ENCODE data around the gene RAB6B.

The RAB6B gene

GRCh38 chr3:133837487-133838295, 58.0 kb downstream of the RAB6B start:
- no peak for DNase-seq (ENCODE audit: low read depth in 1 of 2, low spot score in 1 of 2)
- no peak overlapping the region for H3K4me3 ChIP-seq (replicated peaks; ENCODE audit: insufficient read depth, low read length)
- H3K27ac ChIP-seq (replicated peaks) = no peak overlapping the region
- no peaks in the 10 kb centered on the region for H3K27me3 ChIP-seq (ENCODE audit: insufficient read depth, poor library complexity, severe bottlenecking)
- TF ChIP-seq POLR2AphosphoS5 (IDR thresholded peaks at IDR 0.05; ENCODE audit: low read depth) = no peak
- TF ChIP-seq GABPA (IDR thresholded peaks at IDR 0.05; ENCODE audit: low read depth) = no peak
- TF ChIP-seq SPI1 (IDR thresholded peaks at IDR 0.05; ENCODE audit: borderline replicate concordance, low read depth) = no peak
- no peak for TF ChIP-seq REST (IDR thresholded peaks at IDR 0.05; ENCODE audit: insufficient replicate concordance, low read depth)
- no peak for TF ChIP-seq CTCF (IDR thresholded peaks at IDR 0.05; ENCODE audit: insufficient read depth, low read length)

GRCh38 chr3:133836497-133837158, 59.1 kb downstream of the RAB6B start:
- H3K27ac ChIP-seq (replicated peaks) = no peak overlapping the region
- DNase-seq (ENCODE audit: low read depth in 1 of 2, low spot score in 1 of 2) = no peak
- no peak overlapping the region for H3K4me3 ChIP-seq (replicated peaks; ENCODE audit: insufficient read depth, low read length)
- TF ChIP-seq CTCF (IDR thresholded peaks at IDR 0.05; ENCODE audit: insufficient read depth, low read length) (no peak), REST (IDR thresholded peaks at IDR 0.05; ENCODE audit: insufficient replicate concordance, low read depth) (no peak), SPI1 (IDR thresholded peaks at IDR 0.05; ENCODE audit: borderline replicate concordance, low read depth) (no peak), GABPA (IDR thresholded peaks at IDR 0.05; ENCODE audit: low read depth) (no peak), POLR2AphosphoS5 (IDR thresholded peaks at IDR 0.05; ENCODE audit: low read depth) (no peak)
- no peaks in the 10 kb centered on the region for H3K27me3 ChIP-seq (ENCODE audit: insufficient read depth, poor library complexity, severe bottlenecking)

GRCh38 chr3:133835961-133836360, 59.7 kb downstream of the RAB6B start:
- H3K4me3 ChIP-seq (replicated peaks; ENCODE audit: insufficient read depth, low read length) = no peak overlapping the region
- no peaks in the 10 kb centered on the region for H3K27me3 ChIP-seq (ENCODE audit: insufficient read depth, poor library complexity, severe bottlenecking)
- TF ChIP-seq GABPA (IDR thresholded peaks at IDR 0.05; ENCODE audit: low read depth) (no peak), REST (IDR thresholded peaks at IDR 0.05; ENCODE audit: insufficient replicate concordance, low read depth) (no peak), SPI1 (IDR thresholded peaks at IDR 0.05; ENCODE audit: borderline replicate concordance, low read depth) (no peak), POLR2AphosphoS5 (IDR thresholded peaks at IDR 0.05; ENCODE audit: low read depth) (no peak), CTCF (IDR thresholded peaks at IDR 0.05; ENCODE audit: insufficient read depth, low read length) (no peak)
- no peak overlapping the region for H3K27ac ChIP-seq (replicated peaks)
- no peak for DNase-seq (ENCODE audit: low read depth in 1 of 2, low spot score in 1 of 2)

All from HL-60 (cell line).